Endodermal cell (in vitro differentiated cells): ENCODE data around the gene ZNF622. TPM values are rescaled to one million over a fixed set of nuclear protein-coding genes. Genes with fewer than 3 reads are reported as not detected.

ENCODE experiments used
- DNase-seq: peaks from one replicate; pipeline ENCODE4 v3.0.0-alpha.2; 2017
- H3K27ac ChIP-seq: 2 replicates; pipeline ENCODE4 v1.5.1; 2013; ENCODE audit warnings: mild to moderate bottlenecking, low read depth, low read length, moderate library complexity
- H3K27me3 ChIP-seq: 2 replicates; pipeline ENCODE4 v1.6.1; 2013; ENCODE audit warnings: mild to moderate bottlenecking, low read length, moderate library complexity; ENCODE audit not compliant: insufficient read depth, control insufficient read depth, poor library complexity, severe bottlenecking
- H3K36me3 ChIP-seq: 2 replicates; pipeline ENCODE4 v1.7.0; 2013; ENCODE audit warnings: mild to moderate bottlenecking, low read length, moderate library complexity; ENCODE audit not compliant: control insufficient read depth, insufficient read depth
- H3K4me1 ChIP-seq: one replicate; pipeline ENCODE4 v1.7.0; 2013; ENCODE audit warnings: low read length; ENCODE audit not compliant: control insufficient read depth, insufficient read depth
- H3K4me3 ChIP-seq: 2 replicates; pipeline ENCODE4 v1.5.1; 2013; ENCODE audit warnings: mild to moderate bottlenecking, low read length, moderate library complexity
- H3K9ac ChIP-seq: 2 replicates; pipeline ENCODE4 v1.6.1; 2013; ENCODE audit warnings: mild to moderate bottlenecking, low read length, moderate library complexity; ENCODE audit not compliant: poor library complexity, severe bottlenecking; ENCODE audit errors: extremely low read depth
- H3K9me3 ChIP-seq: 2 replicates; pipeline ENCODE4 v1.6.1; 2013; ENCODE audit warnings: mild to moderate bottlenecking, low read length, moderate library complexity; ENCODE audit not compliant: control insufficient read depth
- H3K27ac Mint-ChIP-seq: 2 replicates; pipeline ENCODE4 v1.8.0; 2020; ENCODE audit warnings: mixed read lengths
- H3K27me3 Mint-ChIP-seq: 2 replicates; pipeline ENCODE4 v1.8.0; 2021; ENCODE audit warnings: mild to moderate bottlenecking, mixed read lengths; ENCODE audit not compliant: insufficient read depth
- H3K36me3 Mint-ChIP-seq: 2 replicates; pipeline ENCODE4 v1.8.0; 2020; ENCODE audit warnings: low read depth, mixed read lengths
- H3K4me1 Mint-ChIP-seq: 2 replicates; pipeline ENCODE4 v1.8.0; 2020; ENCODE audit warnings: mixed read lengths
- H3K4me3 Mint-ChIP-seq: 2 replicates; pipeline ENCODE4 v1.8.0; 2020; ENCODE audit warnings: mild to moderate bottlenecking, moderate library complexity, mixed read lengths
- H3K9me3 Mint-ChIP-seq: 2 replicates; pipeline ENCODE4 v1.8.0; 2020; ENCODE audit warnings: mild to moderate bottlenecking, mixed read lengths
- CTCF ChIP-seq: fragments of 200-600 bp; sonication (generic); conservative IDR thresholded peaks from 2 replicates; pipeline ENCODE4 v1.5.0; 2021; ENCODE audit warnings: antibody characterized with exemption, mild to moderate bottlenecking
- WGBS, 2 experiments: methylation state at CpG; one replicate each; pipeline versions ENCODE4 v1.1.5 to v1.1.7; 2013; ENCODE audit warnings: missing lambda C conversion rate in 2 of 2, mixed read lengths in 1 of 2; ENCODE audit not compliant: insufficient coverage in 1 of 2, insufficient read length in 1 of 2; 5-methylcytosine and 5-hydroxymethylcytosine counted together
- total RNA-seq, 2 donors: library from RNA; stranded (reverse); fragmentation: NEBNext Ultra II Directional in 1 of 2; extraction: Animal tissue kit (Norgen Biotek cat#: 25700) in 1 of 2; gene quantifications; 2 replicates in 1 of 2; 3 replicates in 1 of 2; pipeline ENCODE4 v1.2.1, GENCODE V29; 2021

Gene ZNF622
- total RNA-seq, 2 donors from 2014 or later, result 27.3 to 28.6 TPM

DNA sequence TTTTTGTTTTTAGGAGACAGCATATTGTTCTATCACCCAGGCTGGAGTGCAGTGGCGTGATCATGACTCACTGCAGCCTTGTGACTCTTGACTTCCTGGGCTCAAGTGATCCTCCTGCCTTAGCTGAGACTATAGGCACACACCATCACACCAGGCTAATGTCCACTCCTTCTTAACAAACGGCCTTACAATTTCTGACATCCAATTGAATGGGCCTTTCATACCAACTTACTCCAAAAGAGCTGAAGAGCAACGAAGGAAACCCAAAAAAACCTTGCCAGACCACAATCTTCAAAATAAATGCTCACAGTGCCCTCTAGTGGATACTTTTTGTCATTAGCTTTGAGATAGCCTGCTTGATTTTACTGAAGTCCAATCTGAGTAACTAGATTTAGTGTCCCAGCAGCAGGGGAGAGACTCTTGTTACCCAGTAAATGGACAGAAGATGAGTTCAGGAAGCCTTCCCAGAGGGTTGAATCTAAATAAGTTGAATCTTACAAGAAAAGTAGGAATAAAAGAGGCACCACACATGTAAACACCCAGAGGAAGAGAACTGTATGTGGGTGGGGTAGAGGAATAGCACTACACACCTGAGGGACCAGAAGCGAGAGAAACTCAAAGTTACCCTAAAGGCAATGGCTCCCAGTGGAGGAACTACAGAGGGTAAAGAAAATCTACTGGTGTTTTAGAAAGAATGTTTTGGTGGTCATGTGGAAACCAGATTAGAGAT lies 9.3 kb downstream of the ZNF622 start:
- H3K27ac ChIP-seq, result no peak overlapping the region
- no peak overlapping the region for H3K4me3 ChIP-seq
- no peak overlapping the region for H3K9ac ChIP-seq
- Mint-ChIP-seq H3K27ac (peak overlapping the region; percentile 70), H3K9me3 (no peaks in the 10 kb centered on the region), H3K4me3 (no peak overlapping the region), H3K36me3 (peaks cover 46% of the 10 kb centered on the region), H3K4me1 (peaks cover 9% of the 10 kb centered on the region), H3K27me3 (no peaks in the 10 kb centered on the region)
- peaks cover 95% of the 10 kb centered on the region for H3K36me3 ChIP-seq
- no peaks in the 10 kb centered on the region for H3K4me1 ChIP-seq
- TF ChIP-seq CTCF, result peak; percentile 87
- 59 to 100% methylated on average over 2 to 4 of the region's 4 CpGs for WGBS, 2 experiments
- peak; percentile 50 for DNase-seq
- no peaks in the 10 kb centered on the region for H3K9me3 ChIP-seq
- H3K27me3 ChIP-seq, result no peaks in the 10 kb centered on the region

DNA sequence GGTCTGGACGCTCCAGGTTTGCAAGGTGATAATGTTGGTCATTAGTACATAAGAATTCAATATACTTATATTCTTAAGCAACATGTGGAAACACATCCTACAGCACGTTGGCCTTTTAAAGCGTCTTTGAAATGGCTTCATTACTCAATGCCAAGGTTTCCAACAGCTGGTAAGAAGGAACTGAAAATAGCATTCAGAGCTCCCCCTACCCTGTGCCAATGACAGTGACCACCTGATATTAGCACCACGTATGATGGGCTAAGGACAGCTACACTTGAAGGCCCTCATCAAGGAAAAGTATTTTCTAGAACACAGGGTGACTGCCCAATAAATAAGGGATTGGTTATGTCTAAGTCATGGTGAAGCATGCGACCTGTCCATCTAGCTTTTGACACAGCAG lies 9.9 kb downstream of the ZNF622 start:
- no peak overlapping the region for H3K4me3 Mint-ChIP-seq
- H3K27ac Mint-ChIP-seq, result peak overlapping the region; percentile 36
- no peak for DNase-seq
- 86 to 93% methylated on average over 3 to 5 of the region's 5 CpGs for WGBS, 2 experiments
- no peak for TF ChIP-seq CTCF
- peaks cover 46% of the 10 kb centered on the region for H3K36me3 Mint-ChIP-seq
- Histone ChIP-seq H3K27ac (no peak overlapping the region), H3K36me3 (peaks cover 95% of the 10 kb centered on the region), H3K9me3 (no peaks in the 10 kb centered on the region), H3K27me3 (no peaks in the 10 kb centered on the region), H3K4me3 (no peak overlapping the region), H3K9ac (no peak overlapping the region), H3K4me1 (no peaks in the 10 kb centered on the region)
- H3K4me1 Mint-ChIP-seq, result peaks cover 9% of the 10 kb centered on the region
- no peaks in the 10 kb centered on the region for H3K27me3 Mint-ChIP-seq
- H3K9me3 Mint-ChIP-seq, result no peaks in the 10 kb centered on the region

GRCh38 chr5:16454686-16455085 lies 10.9 kb downstream of the ZNF622 start:
- H3K36me3 ChIP-seq, result peaks cover 95% of the 10 kb centered on the region
- no peak overlapping the region for H3K27ac ChIP-seq
- no peak overlapping the region for H3K4me3 ChIP-seq
- H3K27me3 ChIP-seq, result no peaks in the 10 kb centered on the region
- no peak overlapping the region for H3K27ac Mint-ChIP-seq
- WGBS, 2 experiments, result 94 to 96% methylated on average over 3 to 4 of the region's 4 CpGs
- DNase-seq, result no peak
- H3K9ac ChIP-seq, result no peak overlapping the region
- H3K36me3 Mint-ChIP-seq, result peaks cover 52% of the 10 kb centered on the region
- no peaks in the 10 kb centered on the region for H3K4me1 ChIP-seq
- H3K4me1 Mint-ChIP-seq, result peaks cover 9% of the 10 kb centered on the region
- no peaks in the 10 kb centered on the region for H3K27me3 Mint-ChIP-seq
- no peaks in the 10 kb centered on the region for H3K9me3 ChIP-seq
- H3K4me3 Mint-ChIP-seq, result no peak overlapping the region
- H3K9me3 Mint-ChIP-seq, result no peaks in the 10 kb centered on the region
- TF ChIP-seq CTCF, result no peak
